B cell (primary cell): ENCODE measurements around the gene PLA2R1. TPM values are rescaled to one million over a fixed set of nuclear protein-coding genes. Genes with fewer than 3 reads are reported as not detected.

Experiments used
- ATAC-seq: fragments of 200-7000 bp; cut with Tn5 transposase; one replicate; pipeline ENCODE4 v1.10.0; 2021; ENCODE audit warnings: low read depth, mild to moderate bottlenecking, moderate number of reproducible peaks, moderate library complexity
- CTCF ChIA-PET: fragments of 350-600 bp; sonication (Branson Sonifier 250); formaldehyde crosslinking; loops from one replicate; lab custom pipeline; 2021; ENCODE audit warnings: antibody characterized with exemption, inconsistent platforms; lab: Charles Lee
- POLR2A ChIA-PET: fragments of 350-600 bp; sonication (Branson Sonifier 250); formaldehyde crosslinking; loops from one replicate; lab custom pipeline; 2021; ENCODE audit warnings: antibody characterized with exemption; lab: Charles Lee
- DNase-seq: peaks from one replicate; pipeline ENCODE4 v3.0.0; 2013
- H2AFZ ChIP-seq: 2 replicates; pipeline ENCODE4 v1.6.1; 2012; ENCODE audit warnings: mild to moderate bottlenecking, low read depth, low read length; ENCODE audit not compliant: insufficient read depth, poor library complexity, severe bottlenecking
- H3K27ac ChIP-seq, 2 donors: 1 replicate in 1 of 2; 2 replicates in 1 of 2; pipeline ENCODE4 v1.5.1; 2012 to 2013; ENCODE audit warnings: low read length in 2 of 2, mild to moderate bottlenecking in 2 of 2, moderate library complexity in 1 of 2
- H3K27me3 ChIP-seq, 4 experiments: fragments of 200-600 bp in 1 of 4; sonication (generic) in 1 of 4; replicated peaks in 1 of 4; 1 replicate in 2 of 4; 2 replicates in 2 of 4; pipeline versions ENCODE4 v1.6.1 to v1.7.0; 2013 to 2016; ENCODE audit warnings: low read length in 3 of 4, mild to moderate bottlenecking in 2 of 4, mixed read lengths in 1 of 4, moderate library complexity in 1 of 4; ENCODE audit not compliant: insufficient read depth in 4 of 4, control insufficient read depth in 3 of 4; ENCODE audit errors: control extremely low read depth in 1 of 4
- H3K36me3 ChIP-seq, 2 experiments: replicated peaks in 1 of 2; 1 replicate in 1 of 2; 2 replicates in 1 of 2; pipeline versions ENCODE4 v1.6.1 to v1.7.1; 2013; ENCODE audit warnings: low read length in 1 of 2; ENCODE audit not compliant: insufficient read depth in 2 of 2, control insufficient read depth in 1 of 2; ENCODE audit errors: control extremely low read depth in 1 of 2, extremely low read depth in 1 of 2
- H3K4me1 ChIP-seq, 2 donors: fragments of 200-600 bp in 1 of 2; sonication (generic) in 1 of 2; 1 replicate in 1 of 2; 2 replicates in 1 of 2; pipeline versions ENCODE4 v1.5.1 to v1.6.1; 2013 to 2017; ENCODE audit warnings: low read length in 2 of 2; ENCODE audit not compliant: control insufficient read depth in 2 of 2, insufficient read depth in 2 of 2
- H3K4me2 ChIP-seq: replicated peaks from 2 replicates; pipeline ENCODE3; 2012; ENCODE audit warnings: mild to moderate bottlenecking, low read depth, low read length; ENCODE audit not compliant: poor library complexity, severe bottlenecking
- H3K4me3 ChIP-seq, 5 experiments: fragments of 200-600 bp in 1 of 5; sonication (generic) in 1 of 5; 1 replicate in 3 of 5; 2 replicates in 2 of 5; pipeline versions ENCODE4 v1.5.1 to v1.7.0; 2011 to 2016; ENCODE audit warnings: low read length in 4 of 5, mild to moderate bottlenecking in 4 of 5, low read depth in 2 of 5, control low read depth in 1 of 5, moderate library complexity in 1 of 5; ENCODE audit not compliant: insufficient read depth in 1 of 5; ENCODE audit errors: control extremely low read depth in 1 of 5, extremely low read depth in 1 of 5
- H3K79me2 ChIP-seq: fragments of 200-600 bp; sonication (generic); one replicate; pipeline ENCODE4 v1.6.0; 2016; ENCODE audit warnings: low read length; ENCODE audit not compliant: control insufficient read depth, insufficient read depth
- H3K9ac ChIP-seq: fragments of 200-600 bp; sonication (generic); 2 replicates; pipeline ENCODE4 v1.6.1; 2017; ENCODE audit warnings: mild to moderate bottlenecking, low read length, moderate library complexity
- H3K9me3 ChIP-seq, 3 donors: one replicate each; pipeline versions ENCODE4 v1.6.1 to v1.7.1; 2013; ENCODE audit warnings: low read length in 2 of 3; ENCODE audit not compliant: control insufficient read depth in 2 of 3, insufficient read depth in 1 of 3; ENCODE audit errors: control extremely low read depth in 1 of 3
- H4K20me1 ChIP-seq: 2 replicates; pipeline ENCODE4 v1.6.0; 2012; ENCODE audit warnings: mild to moderate bottlenecking, low read length; ENCODE audit not compliant: insufficient read depth, control insufficient read depth, poor library complexity, severe bottlenecking
- H3K27ac Mint-ChIP-seq: one replicate; pipeline ENCODE4 v1.8.0; 2021; ENCODE audit warnings: mixed read lengths
- H3K27me3 Mint-ChIP-seq: one replicate; pipeline ENCODE4 v1.8.0; 2021; ENCODE audit warnings: mixed read lengths
- H3K4me1 Mint-ChIP-seq: one replicate; pipeline ENCODE4 v1.8.0; 2021; ENCODE audit warnings: mixed read lengths
- H3K4me3 Mint-ChIP-seq: one replicate; pipeline ENCODE4 v1.8.0; 2021; ENCODE audit warnings: mixed read lengths
- H3K9me3 Mint-ChIP-seq: one replicate; pipeline ENCODE4 v1.8.0; 2022; ENCODE audit warnings: mixed read lengths; ENCODE audit not compliant: insufficient read depth
- CTCF ChIP-seq: fragments of 200-600 bp; IDR thresholded peaks from one replicate; pipeline ENCODE4 v1.8.0; 2022; ENCODE audit warnings: antibody characterized with exemption, mild to moderate bottlenecking
- EZH2 ChIP-seq: IDR thresholded peaks from 2 replicates; pipeline ENCODE4 v1.6.1; 2012; ENCODE audit warnings: borderline replicate concordance, low read depth, mild to moderate bottlenecking, moderate library complexity, low read length; ENCODE audit not compliant: insufficient read depth, poor library complexity, severe bottlenecking
- WGBS: methylation state at CpG from one replicate; pipeline ENCODE4 v1.1.5; 2013; ENCODE audit warnings: missing lambda C conversion rate; ENCODE audit not compliant: insufficient coverage; 5-methylcytosine and 5-hydroxymethylcytosine counted together
- intact Hi-C: fragments of 100-400 bp; cut with micrococcal nuclease; formaldehyde crosslinking; loops from one replicate; pipeline ENCODE4 v1.10.0; 2022
- polyA plus RNA-seq: library from polyadenylated mRNA; depleted of rRNA; stranded (reverse); fragments of >200 nt; gene quantifications from 2 replicates; pipeline ENCODE4 v1.2.3, GENCODE V29; 2012
- total RNA-seq, 2 donors: library from RNA; stranded (reverse); fragments of 120-200 nt in 1 of 2; gene quantifications; 1 replicate in 1 of 2; 2 replicates in 1 of 2; pipeline versions ENCODE4 v1.2.3 to v1.2.4, GENCODE V29; 2013 to 2022

The PLA2R1 gene
- total and polyA plus RNA-seq, 2 donors (not counting 1 experiment from before 2014, with no cell fraction given) = not detected

GRCh38 chr2:159938395-159938794, 124.0 kb downstream of the PLA2R1 start:
- Mint-ChIP-seq H3K27me3 (no peaks in the 10 kb centered on the region), H3K4me1 (peaks cover 16% of the 10 kb centered on the region), H3K4me3 (no peak overlapping the region), H3K9me3 (peaks cover 2% of the 10 kb centered on the region), H3K27ac (peak overlapping the region; percentile 15)
- H2AFZ ChIP-seq = no peak overlapping the region
- no peak overlapping the region for H3K27ac ChIP-seq
- no peaks in the 10 kb centered on the region for H3K27me3 ChIP-seq
- H3K4me3 ChIP-seq = no peak overlapping the region
- TF ChIP-seq EZH2 (no peak), CTCF (no peak)
- H3K9ac ChIP-seq = no peak overlapping the region
- H3K9me3 ChIP-seq = no peaks in the 10 kb centered on the region
- intact Hi-C loops = no loop called here
- no peak for ATAC-seq
- 94% methylated on average over 3 of the region's 3 CpGs for WGBS
- no peaks in the 10 kb centered on the region for H4K20me1 ChIP-seq
- DNase-seq = no peak
- no peaks in the 10 kb centered on the region for H3K36me3 ChIP-seq
- H3K4me1 ChIP-seq = peaks cover 8 to 10% of the 10 kb centered on the region in 2 donors
- no peaks in the 10 kb centered on the region for H3K79me2 ChIP-seq
- ChIA-PET POLR2A (no interaction called here), CTCF (interaction anchor here (0.7 kb wide), 1 partner anchor 9 kb away, joined by 3 read pairs; no protein-coding TSS in a partner anchor)
- no peak overlapping the region for H3K4me2 ChIP-seq

GRCh38 chr2:159936471-159936870, 125.9 kb downstream of the PLA2R1 start:
- Histone ChIP-seq H3K27ac (no peak overlapping the region), H2AFZ (peak overlapping the region; percentile 37), H3K4me3 (no peak overlapping the region), H3K9ac (no peak overlapping the region), H3K9me3 (no peaks in the 10 kb centered on the region), H3K36me3 (no peaks in the 10 kb centered on the region), H3K27me3 (no peaks in the 10 kb centered on the region), H4K20me1 (no peaks in the 10 kb centered on the region), H3K4me2 (no peak overlapping the region), H3K79me2 (no peaks in the 10 kb centered on the region), H3K4me1 (peaks cover 20 to 26% of the 10 kb centered on the region in 2 donors)
- Mint-ChIP-seq H3K4me3 (no peak overlapping the region), H3K27me3 (no peaks in the 10 kb centered on the region), H3K4me1 (peaks cover 32% of the 10 kb centered on the region), H3K27ac (peak overlapping the region; percentile 10), H3K9me3 (peaks cover 2% of the 10 kb centered on the region)
- TF ChIP-seq EZH2 (no peak), CTCF (no peak)
- no peak for DNase-seq
- ATAC-seq = no peak
- ChIA-PET CTCF (no interaction called here), POLR2A (no interaction called here)
- 71% methylated on average over 3 of the region's 4 CpGs for WGBS
- intact Hi-C loops = no loop called here
